ENCODE measurements around the gene ELOVL1. TPM values are rescaled to one million over a fixed set of nuclear protein-coding genes. Genes with fewer than 3 reads are reported as not detected.

ELOVL1 gene
- total RNA-seq, 1 experiment from 2014 or later, result 91.3 TPM

- Histone ChIP-seq H3K4me1 (ENCODE audit: control insufficient read depth in 1 of 2, insufficient read depth in 2 of 2, low read length in 2 of 2) (peaks cover 13 to 53% of the 10 kb centered on the region in 2 experiments), H3K9me2 (ENCODE audit: insufficient read depth) (no peaks in the 10 kb centered on the region), H3K27ac (ENCODE audit: low read depth, low read length) (peak within 1 kb of the TSS; percentile 80), H3K27me3 (ENCODE audit: insufficient read depth, low read length) (no peaks in the 10 kb centered on the region), H3K79me2 (ENCODE audit: insufficient read depth, low read length) (peaks cover 36% of the 10 kb centered on the region), H3K9ac (ENCODE audit: low read length) (peak within 1 kb of the TSS; percentile 94), H3K36me3 (ENCODE audit: control insufficient read depth in 1 of 2, insufficient read depth in 2 of 2, low read length in 2 of 2) (peaks cover 23 to 45% of the 10 kb centered on the region in 2 experiments), H2AFZ (ENCODE audit: low read depth, low read length, poor library complexity, severe bottlenecking) (no peak within 1 kb of the TSS), H3K4me2 (ENCODE audit: low read length) (peak within 1 kb of the TSS; percentile 83), H4K20me1 (ENCODE audit: insufficient read depth) (peaks cover 3% of the 10 kb centered on the region; the same call in 1 of the 2 replicates), H3K9me3 (ENCODE audit: control insufficient read depth in 1 of 2, insufficient read depth in 1 of 2, low read depth in 1 of 2, low read length in 2 of 2) (no peaks in the 10 kb centered on the region), H3K4me3 (replicated peaks in 1 of 2; ENCODE audit: low read depth in 1 of 2, low read length in 2 of 2) (peak within 1 kb of the TSS; percentile 76 to 91)
- ChIA-PET RAD21 (ENCODE audit: low non-redundant PET in 1 of 2, low total read pairs in 2 of 2, uncharacterized antibody in 2 of 2, unreplicated experiment in 2 of 2) (interaction anchor here in 1 of 2 experiments (0.8 to 1.1 kb wide), 2 partner anchors 55 to 74 kb away, joined by 4 read pairs; partner anchors contain the start of gene C1orf210), CTCF (interaction anchor here (0.6 to 2.6 kb wide), 10 partner anchors 9 to 132 kb away, joined by 3 to 15 read pairs (median 6); partner anchors contain the start of gene C1orf210), POLR2A (interaction anchor here (0.6 to 2.1 kb wide), 16 partner anchors 9 to 571 kb away, joined by 3 to 26 read pairs (median 5); partner anchors contain the start of genes C1orf210 and ELOVL1)
- TSS peak; percentile 74 for BruUV-seq (replicated peaks)
- DNase-seq (ENCODE audit: low read depth, low spot score) (peak; percentile 96), ATAC-seq (peak; percentile 92)
- intact Hi-C loops (cut with micrococcal nuclease), result loop anchor here (1.0 kb wide), 1 partner anchor 121 kb away; no protein-coding TSS in a partner anchor
- TF ChIP-seq JUND (IDR thresholded peaks at IDR 0.05), result no peak
- TF ChIP-seq EZH2 (IDR thresholded peaks at IDR 0.05), result no peak
- no peak for TF ChIP-seq ELF1 (IDR thresholded peaks at IDR 0.05; ENCODE audit: borderline replicate concordance, low read depth)
- TF ChIP-seq POLR2AphosphoS5 (IDR thresholded peaks at IDR 0.05; ENCODE audit: low read depth, low read length), result peak; percentile 80
- TF ChIP-seq SIN3A (IDR thresholded peaks at IDR 0.05; ENCODE audit: low read depth), result no peak
- TF ChIP-seq CTCF (IDR thresholded peaks at IDR 0.05 in 2 of 3, conservative IDR thresholded peaks at IDR 0.05 in 1 of 3; ENCODE audit: borderline replicate concordance in 1 of 3, insufficient read depth in 1 of 3, low read depth in 2 of 3, low read length in 2 of 3), result no peak
- peak; percentile 34 for TF ChIP-seq YY1 (IDR thresholded peaks at IDR 0.05; ENCODE audit: extremely low read depth, insufficient replicate concordance, low read depth, low read length)
- TF ChIP-seq EZH2phosphoT487 (IDR thresholded peaks at IDR 0.05; ENCODE audit: borderline replicate concordance), result no peak
- TF ChIP-seq RAD21 (IDR thresholded peaks at IDR 0.05; ENCODE audit: low read depth), result no peak
- no peak for TF ChIP-seq MAX (IDR thresholded peaks at IDR 0.05)
- TF ChIP-seq ZNF274 (IDR thresholded peaks at IDR 0.05; ENCODE audit: low read depth, low read length), result no peak
- TF ChIP-seq CBX3 (IDR thresholded peaks at IDR 0.05; ENCODE audit: low read depth), result no peak
- no peak for TF ChIP-seq REST (IDR thresholded peaks at IDR 0.05; ENCODE audit: low read depth)
- no peak for TF ChIP-seq ATF3 (IDR thresholded peaks at IDR 0.05)
- no peak for TF ChIP-seq TCF7L2 (IDR thresholded peaks at IDR 0.05; ENCODE audit: borderline replicate concordance, extremely low read depth, insufficient read depth, insufficient read length)
- no peak for TF ChIP-seq SRF (IDR thresholded peaks at IDR 0.05; ENCODE audit: low read depth)
- TF ChIP-seq FOSL1 (IDR thresholded peaks at IDR 0.05; ENCODE audit: low read depth), result no peak
- peak; percentile 76 for TF ChIP-seq POLR2A (IDR thresholded peaks at IDR 0.05; ENCODE audit: borderline replicate concordance, extremely low read depth, insufficient read depth, insufficient read length)
- no peak for TF ChIP-seq EGR1 (IDR thresholded peaks at IDR 0.05; ENCODE audit: low read depth)
- TF ChIP-seq SP1 (IDR thresholded peaks at IDR 0.05; ENCODE audit: low read depth), result no peak
Observed at GRCh38 chr1:43358746-43359693, 8.8 kb downstream of the ELOVL1 start, which contains the start of gene CDC20. Gene CDC20 (plus strand): TSS chr1:43358981. CDS start chr1:43359216, 235 bp downstream.
